ENCODE data around the gene NF1. TPM values are rescaled to one million over a fixed set of nuclear protein-coding genes. Genes with fewer than 3 reads are reported as not detected.

Gene NF1
- total RNA-seq, 1 experiment from 2014 or later = 60.2 TPM

DNA sequence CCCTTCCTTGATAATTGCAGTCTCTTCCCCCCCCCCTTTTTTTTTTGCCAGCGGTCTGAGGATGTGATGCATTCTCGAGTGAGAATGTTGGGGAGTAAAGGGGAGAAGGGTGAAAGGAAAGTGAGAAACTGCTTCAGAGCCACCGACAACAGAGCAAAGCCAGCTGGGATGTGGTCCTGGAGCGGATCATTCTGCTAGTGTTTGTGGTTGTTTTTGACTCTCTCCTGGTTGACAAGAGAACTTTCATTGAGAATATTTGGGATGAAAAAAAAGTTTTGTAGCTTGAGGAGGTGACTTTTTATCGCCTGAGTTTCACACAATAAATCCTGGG lies 1.3 kb downstream of the NF1 start:
- ChIA-PET POLR2A (interaction anchor here (0.6 to 3.8 kb wide), 16 partner anchors 10 to 190 kb away, joined by 3 to 37 read pairs (median 7); partner anchors contain the start of genes RNF135 and TEFM), CTCF (interaction anchor here (0.6 to 1.8 kb wide), 4 partner anchors 24 to 119 kb away, joined by 3 to 9 read pairs (median 6); no protein-coding TSS in a partner anchor)
- H3K27me3 Mint-ChIP-seq (ENCODE audit: insufficient read depth, unreplicated experiment) = no peaks in the 10 kb centered on the region
- no peak for DNase-seq (ENCODE audit: unreplicated experiment)
- no peaks in the 10 kb centered on the region for H3K9me3 Mint-ChIP-seq (ENCODE audit: unreplicated experiment)
- peak overlapping the region; percentile 87 for H3K27ac Mint-ChIP-seq (ENCODE audit: low read depth, unreplicated experiment)
- H3K4me1 Mint-ChIP-seq (ENCODE audit: insufficient read depth, unreplicated experiment) = peaks cover 17% of the 10 kb centered on the region
- intact Hi-C loops (cut with micrococcal nuclease) = no loop called here
- H3K36me3 Mint-ChIP-seq (ENCODE audit: insufficient read depth, unreplicated experiment) = peaks cover 7% of the 10 kb centered on the region
- H3K4me3 Mint-ChIP-seq (ENCODE audit: unreplicated experiment) = peak overlapping the region; percentile 91
- BruUV-seq (replicated peaks) = no TSS peak
- TF ChIP-seq, protein P1, sequence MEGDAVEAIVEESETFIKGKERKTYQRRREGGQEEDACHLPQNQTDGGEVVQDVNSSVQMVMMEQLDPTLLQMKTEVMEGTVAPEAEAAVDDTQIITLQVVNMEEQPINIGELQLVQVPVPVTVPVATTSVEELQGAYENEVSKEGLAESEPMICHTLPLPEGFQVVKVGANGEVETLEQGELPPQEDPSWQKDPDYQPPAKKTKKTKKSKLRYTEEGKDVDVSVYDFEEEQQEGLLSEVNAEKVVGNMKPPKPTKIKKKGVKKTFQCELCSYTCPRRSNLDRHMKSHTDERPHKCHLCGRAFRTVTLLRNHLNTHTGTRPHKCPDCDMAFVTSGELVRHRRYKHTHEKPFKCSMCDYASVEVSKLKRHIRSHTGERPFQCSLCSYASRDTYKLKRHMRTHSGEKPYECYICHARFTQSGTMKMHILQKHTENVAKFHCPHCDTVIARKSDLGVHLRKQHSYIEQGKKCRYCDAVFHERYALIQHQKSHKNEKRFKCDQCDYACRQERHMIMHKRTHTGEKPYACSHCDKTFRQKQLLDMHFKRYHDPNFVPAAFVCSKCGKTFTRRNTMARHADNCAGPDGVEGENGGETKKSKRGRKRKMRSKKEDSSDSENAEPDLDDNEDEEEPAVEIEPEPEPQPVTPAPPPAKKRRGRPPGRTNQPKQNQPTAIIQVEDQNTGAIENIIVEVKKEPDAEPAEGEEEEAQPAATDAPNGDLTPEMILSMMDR (IDR thresholded peaks at IDR 0.05; ENCODE audit: unreplicated experiment) = no peak

- ChIA-PET CTCF (interaction anchor here (0.8 to 1.1 kb wide), 3 partner anchors 83 to 117 kb away, joined by 3 to 5 read pairs (median 4); no protein-coding TSS in a partner anchor), POLR2A (interaction anchor here (0.5 to 1.4 kb wide), 6 partner anchors 8 to 109 kb away, joined by 3 to 4 read pairs (median 3); no protein-coding TSS in a partner anchor)
- Mint-ChIP-seq H3K9me3 (ENCODE audit: unreplicated experiment) (no peaks in the 10 kb centered on the region), H3K36me3 (ENCODE audit: insufficient read depth, unreplicated experiment) (peaks cover 7% of the 10 kb centered on the region), H3K27ac (ENCODE audit: low read depth, unreplicated experiment) (no peak overlapping the region), H3K27me3 (ENCODE audit: insufficient read depth, unreplicated experiment) (no peaks in the 10 kb centered on the region), H3K4me1 (ENCODE audit: insufficient read depth, unreplicated experiment) (peaks cover 21% of the 10 kb centered on the region), H3K4me3 (ENCODE audit: unreplicated experiment) (no peak overlapping the region)
- no peak for DNase-seq (ENCODE audit: unreplicated experiment)
- no TSS peak for BruUV-seq (replicated peaks)
- TF ChIP-seq, protein P1 (IDR thresholded peaks at IDR 0.05; ENCODE audit: unreplicated experiment) = no peak
- intact Hi-C loops (cut with micrococcal nuclease) = no loop called here
Measured at GRCh38 chr17:31099016-31099415, 4.2 kb downstream of the NF1 start.

- H3K4me1 Mint-ChIP-seq (ENCODE audit: insufficient read depth, unreplicated experiment) = peaks cover 19% of the 10 kb centered on the region
- TF ChIP-seq, protein P1 (IDR thresholded peaks at IDR 0.05; ENCODE audit: unreplicated experiment) = no peak
- no TSS peak for BruUV-seq (replicated peaks)
- no peak for DNase-seq (ENCODE audit: unreplicated experiment)
- no peaks in the 10 kb centered on the region for H3K9me3 Mint-ChIP-seq (ENCODE audit: unreplicated experiment)
- H3K27me3 Mint-ChIP-seq (ENCODE audit: insufficient read depth, unreplicated experiment) = no peaks in the 10 kb centered on the region
- H3K36me3 Mint-ChIP-seq (ENCODE audit: insufficient read depth, unreplicated experiment) = peaks cover 7% of the 10 kb centered on the region
- no peak overlapping the region for H3K27ac Mint-ChIP-seq (ENCODE audit: low read depth, unreplicated experiment)
- no peak overlapping the region for H3K4me3 Mint-ChIP-seq (ENCODE audit: unreplicated experiment)
- ChIA-PET POLR2A (interaction anchor here (0.6 to 2.6 kb wide), 6 partner anchors 11 to 74 kb away, joined by 3 to 12 read pairs (median 3); no protein-coding TSS in a partner anchor), CTCF (no interaction called here)
- intact Hi-C loops (cut with micrococcal nuclease) = no loop called here
Measured at GRCh38 chr17:31100840-31101459, 6.2 kb downstream of the NF1 start.

DNA sequence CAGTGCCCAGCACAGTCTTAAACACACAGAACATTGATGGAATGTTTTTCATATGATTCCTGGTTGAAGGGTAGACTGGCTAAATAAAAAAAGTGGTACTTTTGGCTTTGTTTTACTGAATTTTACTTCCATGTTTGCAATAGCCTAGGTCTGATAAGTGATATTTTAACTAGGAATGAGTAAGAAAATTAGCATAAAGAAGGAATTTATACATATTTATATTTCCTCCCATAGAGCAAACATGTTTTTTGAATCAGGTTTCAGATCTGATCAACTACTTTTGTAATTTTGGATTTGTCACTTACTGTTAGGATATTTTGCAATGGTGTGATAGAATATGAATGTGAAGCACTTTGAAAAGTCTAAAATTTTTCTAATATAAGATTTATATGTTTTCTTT lies 7.2 kb downstream of the NF1 start:
- no peaks in the 10 kb centered on the region for H3K36me3 Mint-ChIP-seq (ENCODE audit: insufficient read depth, unreplicated experiment)
- intact Hi-C loops (cut with micrococcal nuclease) = no loop called here
- peaks cover 11% of the 10 kb centered on the region for H3K4me1 Mint-ChIP-seq (ENCODE audit: insufficient read depth, unreplicated experiment)
- DNase-seq (ENCODE audit: unreplicated experiment) = no peak
- BruUV-seq (replicated peaks) = no TSS peak
- ChIA-PET POLR2A (interaction anchor here (0.9 to 2.6 kb wide), 5 partner anchors 10 to 73 kb away, joined by 3 to 12 read pairs (median 3); no protein-coding TSS in a partner anchor), CTCF (interaction anchor here (0.7 kb wide), 1 partner anchor 76 kb away, joined by 3 read pairs; no protein-coding TSS in a partner anchor)
- no peaks in the 10 kb centered on the region for H3K9me3 Mint-ChIP-seq (ENCODE audit: unreplicated experiment)
- no peaks in the 10 kb centered on the region for H3K27me3 Mint-ChIP-seq (ENCODE audit: insufficient read depth, unreplicated experiment)
- TF ChIP-seq, protein P1 (IDR thresholded peaks at IDR 0.05; ENCODE audit: unreplicated experiment) = no peak
- no peak overlapping the region for H3K4me3 Mint-ChIP-seq (ENCODE audit: unreplicated experiment)
- H3K27ac Mint-ChIP-seq (ENCODE audit: low read depth, unreplicated experiment) = no peak overlapping the region

Measured in MCF 10A (cell line).